Thyroid gland (tissue), 4 donors: Measurements from ENCODE around the gene TMEM94.

ENCODE experiments used
- CTCF ChIP-seq, 6 experiments: fragments of 200-600 bp in 3 of 6; fragments of 450-650 bp in 3 of 6; sonication (generic) in 3 of 6; IDR thresholded peaks; one replicate each; pipeline ENCODE4 v1.5.1; 2016 to 2019; ENCODE audit warnings: antibody characterized with exemption in 6 of 6, mild to moderate bottlenecking in 2 of 6, inconsistent platforms in 1 of 6, moderate library complexity in 1 of 6
- POLR2A ChIP-seq, 2 donors: fragments of 450-650 bp; IDR thresholded peaks; one replicate each; pipeline ENCODE4 v1.6.1; 2017; ENCODE audit warnings: antibody characterized with exemption in 2 of 2, mild to moderate bottlenecking in 2 of 2, moderate library complexity in 1 of 2

DNA sequence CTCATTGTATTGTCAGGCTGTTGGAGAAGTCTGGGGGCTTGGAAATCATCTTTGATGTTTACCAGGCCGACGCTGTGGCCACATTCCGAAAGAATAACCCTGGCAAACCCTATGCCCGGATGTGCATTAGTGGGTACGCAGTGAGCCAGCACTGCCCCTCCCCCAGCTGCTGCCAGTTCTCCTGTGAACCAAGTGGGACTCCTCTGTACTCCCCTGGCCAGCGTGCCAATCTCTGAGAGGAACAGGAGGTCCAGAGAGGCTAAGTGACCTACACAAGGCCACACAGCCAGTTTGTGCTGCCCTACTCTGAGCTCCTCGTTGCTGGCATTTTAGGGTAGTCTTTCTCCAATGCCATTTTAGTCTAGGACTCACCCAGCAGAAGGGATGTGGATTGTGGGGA lies 67.2 kb downstream of the TMEM94 start:
- TF ChIP-seq CTCF (IDR thresholded peaks at IDR 0.05) (no peak), POLR2A (IDR thresholded peaks at IDR 0.05) (no peak)
